NCI-H345 (cell line): Measurements from ENCODE around the gene SLC23A2.
A peak's percentile ranks its signal among the peaks of the same experiment; 100 is the strongest.

Source experiments
- DNase-seq: peaks from one replicate; lab custom pipeline; 2025; lab: John Stamatoyannopoulos, UW

SLC23A2 gene

DNA sequence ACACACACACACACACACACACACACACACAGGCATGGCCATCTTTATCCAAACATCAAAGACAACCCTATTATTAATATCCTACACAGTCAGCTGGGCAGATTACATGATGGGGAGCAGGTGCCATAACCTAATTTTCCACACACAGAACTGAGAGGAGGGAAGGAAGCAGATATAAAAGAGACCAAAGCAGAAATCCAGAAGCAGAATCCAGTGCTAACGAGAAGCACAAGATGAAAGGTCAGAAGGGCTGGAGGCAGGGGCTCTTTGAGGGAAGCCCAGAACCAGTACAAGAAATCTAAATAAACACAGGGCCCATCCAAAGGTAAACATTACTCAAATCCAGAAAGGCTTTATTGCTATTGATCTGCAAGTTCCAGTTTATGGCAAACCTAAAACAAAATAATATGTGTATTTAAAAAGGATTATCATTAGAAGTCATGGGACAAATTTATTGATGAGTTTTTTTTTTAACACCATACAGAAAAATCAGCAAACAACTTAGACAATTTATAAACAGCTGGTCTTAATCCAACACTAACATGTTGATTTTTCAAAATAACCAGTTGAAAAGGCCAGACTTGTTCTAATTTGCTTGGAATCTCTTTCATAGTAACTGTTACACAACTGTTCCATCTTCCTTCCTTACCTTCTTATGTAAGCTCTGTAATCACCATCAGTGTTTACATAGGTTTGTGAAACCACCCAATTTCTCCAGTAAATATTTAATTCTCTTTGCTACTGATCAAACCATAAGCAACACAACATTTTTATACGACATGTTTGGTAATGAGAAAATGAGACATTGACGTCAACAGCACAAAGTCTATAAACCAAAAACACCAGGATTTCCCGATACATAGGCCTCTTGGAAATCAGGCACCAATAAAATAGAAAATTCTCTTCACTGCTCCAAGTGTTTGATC, 34.2 kb downstream of the SLC23A2 start:
- DNase-seq = no peak

DNA sequence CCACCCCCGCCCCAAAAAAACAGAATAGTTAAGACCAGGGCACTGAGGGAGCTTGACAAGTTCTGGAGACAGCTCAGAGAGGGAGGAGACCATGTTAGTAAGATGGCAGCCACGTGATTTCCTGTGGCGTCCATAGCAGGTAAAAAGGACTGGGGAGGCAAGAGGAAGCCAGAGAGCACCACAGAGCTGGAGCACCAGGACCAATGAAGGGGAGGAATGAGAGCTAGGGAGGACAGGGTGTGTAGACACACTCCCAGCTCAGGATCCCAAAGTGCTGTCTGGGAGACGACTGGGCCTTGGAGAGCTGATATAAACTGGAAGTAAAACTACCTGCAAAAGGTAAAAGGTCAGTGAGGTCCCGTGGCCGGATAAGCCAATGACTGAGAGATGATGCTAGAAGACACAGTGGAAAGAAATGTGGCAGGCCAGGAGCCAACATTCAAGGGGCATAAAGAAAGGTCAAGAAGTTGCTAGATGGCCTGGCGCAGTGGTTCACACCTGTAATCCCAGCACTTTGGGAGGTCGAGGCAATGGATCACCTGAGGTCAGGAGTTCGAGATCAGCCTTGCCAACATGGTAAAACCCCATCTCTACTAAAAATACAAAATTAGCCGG, 39.0 kb downstream of the SLC23A2 start:
- no peak for DNase-seq

DNA sequence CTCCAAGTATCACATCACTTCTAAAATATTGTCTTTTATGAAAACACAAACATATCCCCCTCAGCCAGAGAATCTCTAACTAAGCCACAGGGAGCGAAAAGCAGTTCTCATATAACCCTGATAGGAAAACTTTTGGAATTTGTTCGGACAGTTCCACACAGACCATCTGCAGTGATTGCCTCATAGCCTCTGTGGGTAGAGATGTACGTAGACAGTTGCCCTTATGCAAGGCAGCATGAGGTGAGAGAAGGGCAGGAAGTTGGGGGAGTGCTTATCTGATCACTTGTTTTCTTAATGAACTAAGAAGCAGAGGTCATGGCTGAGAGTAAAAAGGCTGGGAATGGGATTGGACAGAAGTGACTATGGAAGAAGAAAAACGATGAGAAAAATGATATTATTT, 39.6 kb downstream of the SLC23A2 start:
- no peak for DNase-seq

DNA sequence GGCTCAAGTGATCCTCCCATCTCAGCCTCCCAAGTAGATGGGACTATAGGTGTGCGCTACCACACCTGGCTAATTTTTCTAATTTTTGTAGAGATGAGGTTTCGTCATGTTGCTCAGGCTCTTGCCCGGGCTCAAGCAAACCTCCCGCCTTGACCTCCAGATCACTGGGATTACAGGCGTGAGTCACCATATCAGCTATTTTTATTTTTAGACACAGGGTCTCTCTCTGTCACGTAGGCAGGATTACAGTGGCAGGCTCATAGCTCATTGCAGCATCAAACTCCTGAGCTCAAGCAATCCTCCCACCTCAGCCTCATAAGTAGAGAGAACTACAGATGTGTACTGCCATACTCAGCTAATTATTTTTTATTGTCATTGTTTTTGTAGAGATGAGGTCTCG, 41.7 kb downstream of the SLC23A2 start:
- DNase-seq = no peak

DNA sequence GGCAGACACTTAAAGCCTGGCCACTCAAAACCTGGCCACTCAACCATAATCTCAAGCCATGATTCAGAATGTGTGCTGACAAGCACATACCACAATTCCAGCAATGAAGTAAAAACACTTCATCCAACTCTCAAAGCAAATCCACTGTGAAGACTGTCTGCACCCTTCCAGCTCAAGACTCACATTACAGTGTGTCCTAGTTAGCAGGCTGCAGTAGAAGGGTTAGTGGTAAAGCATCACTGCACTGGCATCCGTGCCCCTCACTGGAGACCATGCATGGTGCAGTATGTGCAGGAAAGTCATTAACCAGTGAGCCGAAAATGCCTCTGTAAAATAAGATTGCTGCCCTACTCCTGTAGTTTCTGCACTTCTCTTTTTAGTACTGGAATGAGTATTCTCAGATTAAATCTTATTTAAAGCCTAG, 43.4 kb downstream of the SLC23A2 start:
- no peak for DNase-seq

DNA sequence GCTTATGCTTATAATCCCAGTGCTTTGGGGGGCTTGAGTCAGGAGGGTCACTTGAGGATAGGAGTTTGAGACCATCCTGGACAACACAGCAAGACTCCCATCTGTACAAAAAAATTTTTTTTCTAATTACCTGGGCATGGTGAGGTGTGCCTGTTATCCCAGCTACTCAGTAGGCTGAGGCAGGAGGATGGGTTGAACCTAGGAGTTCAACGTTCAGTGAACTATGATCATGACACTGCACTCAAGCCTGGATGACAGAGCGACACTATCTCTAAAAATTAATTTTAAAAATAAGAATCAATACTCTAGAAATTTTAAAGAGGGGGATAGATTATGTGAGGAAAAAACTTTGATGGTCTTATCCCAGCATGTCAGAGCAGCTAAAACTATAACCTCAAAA, 44.1 kb downstream of the SLC23A2 start:
- DNase-seq = no peak

DNA sequence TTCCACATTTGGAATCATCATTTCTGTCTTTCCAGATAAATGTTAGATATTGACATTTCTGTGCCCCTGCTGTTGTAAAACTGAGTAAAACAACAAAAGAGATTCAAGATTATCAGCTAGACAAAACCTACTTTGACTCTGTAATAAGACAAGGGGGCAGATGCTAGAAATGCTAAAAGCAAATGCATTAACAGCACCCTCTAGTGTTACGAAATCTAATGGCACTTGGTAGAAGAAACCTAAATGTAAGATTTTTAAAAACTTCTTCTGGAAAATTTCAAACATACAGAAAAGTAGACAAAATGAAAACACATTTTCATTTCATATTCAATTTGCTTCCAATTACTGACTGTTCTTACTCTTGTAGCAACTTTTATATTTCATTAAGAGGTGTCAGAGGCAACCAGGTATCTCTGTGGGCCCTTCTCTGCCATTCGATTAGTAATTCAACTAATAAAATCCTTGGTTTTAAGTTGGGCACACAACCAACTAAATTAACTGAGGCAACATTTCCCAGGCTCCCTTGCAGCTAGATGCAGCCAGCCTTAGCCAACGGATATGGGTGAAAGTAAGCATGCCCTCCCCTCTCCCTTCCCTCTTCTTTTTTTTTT, 45.0 kb downstream of the SLC23A2 start:
- DNase-seq = peak; percentile 72

DNA sequence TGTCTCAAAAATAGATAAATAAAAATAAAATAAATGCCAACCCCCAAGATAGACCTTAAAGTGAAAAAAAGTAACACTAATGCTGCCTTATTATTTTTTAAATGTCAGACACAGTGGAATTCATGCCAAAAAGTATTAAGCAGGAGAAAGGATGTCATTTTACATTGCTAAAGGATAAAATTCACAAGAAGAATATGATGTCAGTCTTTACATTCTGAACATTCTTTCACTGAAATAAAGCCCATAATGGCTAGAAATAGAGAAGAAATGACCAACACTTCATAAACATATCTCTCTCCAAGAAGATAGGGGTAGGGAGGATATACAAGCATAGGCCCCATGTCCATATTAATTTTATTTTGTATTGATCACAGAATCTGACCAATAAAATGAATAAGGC, 47.4 kb downstream of the SLC23A2 start:
- DNase-seq = no peak

DNA sequence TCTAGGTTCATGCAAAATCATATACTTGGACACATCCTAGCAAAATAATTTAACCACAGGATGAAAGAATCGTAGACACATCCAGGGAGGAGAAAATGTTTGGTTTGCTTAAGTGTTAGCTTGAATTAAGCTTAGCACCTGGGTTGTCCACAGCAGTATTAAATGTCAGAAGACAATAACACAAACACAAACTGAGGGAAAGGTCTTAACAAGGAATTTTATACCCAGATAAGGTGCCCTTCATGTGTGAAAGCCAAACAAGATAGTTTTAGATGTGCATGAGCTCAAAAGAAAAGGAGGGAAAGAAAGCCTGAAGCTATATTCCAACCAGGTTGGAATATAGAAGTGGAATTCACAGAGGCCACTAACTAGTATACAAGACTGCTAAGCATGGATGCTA, 49.1 kb downstream of the SLC23A2 start:
- DNase-seq = no peak

DNA sequence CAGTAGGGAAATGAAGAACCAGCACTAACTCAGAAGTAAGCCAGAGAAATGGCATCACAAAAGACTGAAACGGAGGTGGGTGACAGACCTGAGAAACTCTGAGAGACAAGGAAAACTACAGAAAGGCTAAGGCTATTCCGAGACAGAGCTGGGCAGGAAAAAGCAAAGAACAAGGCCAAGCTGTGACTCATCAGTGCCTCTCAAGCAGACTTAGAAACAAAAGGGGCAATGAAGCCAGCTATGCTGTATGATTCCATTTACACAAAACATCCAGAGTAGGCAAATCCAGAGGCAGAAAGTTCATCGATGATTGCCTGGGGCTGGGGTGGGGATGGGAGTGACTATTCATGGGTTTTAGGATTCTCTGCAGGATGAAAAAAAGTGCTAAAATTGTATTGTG, 50.0 kb downstream of the SLC23A2 start:
- no peak for DNase-seq

DNA sequence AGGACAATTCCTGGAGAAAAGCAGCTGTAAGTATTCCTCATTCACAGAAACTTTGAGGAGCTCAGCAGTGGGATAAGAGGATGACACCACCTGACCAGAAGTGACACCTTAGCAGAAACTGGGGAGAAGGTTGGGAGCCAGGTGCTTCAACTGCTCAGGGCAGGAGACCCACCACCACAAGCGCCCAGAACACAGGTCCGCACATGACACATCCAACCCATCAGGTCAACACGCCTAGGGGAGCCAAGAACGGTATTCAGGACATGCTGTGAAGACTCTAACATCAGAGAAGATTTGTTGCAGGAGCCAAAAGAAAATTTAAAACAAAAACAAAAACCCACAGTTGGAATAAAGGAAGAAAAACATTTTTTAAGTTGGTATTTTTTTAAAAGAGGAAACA, 50.5 kb downstream of the SLC23A2 start:
- DNase-seq = no peak

DNA sequence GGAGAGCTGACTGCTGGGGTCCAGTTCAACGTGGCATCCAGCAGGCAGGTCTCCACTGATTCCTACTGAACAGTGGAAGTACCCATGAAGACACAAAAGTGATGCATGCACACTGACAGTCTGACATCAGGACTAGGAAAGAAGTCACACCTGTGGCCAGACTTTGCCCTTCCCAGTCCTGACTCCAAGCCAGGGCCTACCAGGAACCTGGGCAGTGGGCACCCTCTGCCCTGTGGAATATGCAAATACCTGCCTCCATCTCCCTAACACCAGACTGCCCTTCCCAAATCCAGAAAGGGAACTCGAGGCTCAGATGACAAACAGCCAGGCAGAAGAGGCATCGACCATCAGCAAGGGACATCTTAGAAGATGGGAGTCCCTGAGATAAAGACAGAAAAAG, 50.9 kb downstream of the SLC23A2 start:
- no peak for DNase-seq

DNA sequence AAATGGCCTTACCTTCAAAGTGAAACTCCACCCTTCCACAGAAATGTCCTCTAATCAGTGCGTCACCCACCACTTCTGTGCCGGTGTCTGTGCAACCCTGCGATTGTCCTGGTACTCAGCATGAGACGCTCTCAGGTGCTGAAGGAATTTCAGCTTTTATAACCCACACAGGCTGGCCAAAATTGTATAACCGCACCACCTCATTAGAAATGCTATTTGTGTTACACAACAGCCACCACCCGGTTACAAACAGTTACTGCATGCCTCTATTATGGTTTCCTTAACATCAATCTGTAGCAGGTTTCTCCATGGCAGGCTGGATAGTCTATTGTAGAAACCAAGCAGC, 51.5 kb downstream of the SLC23A2 start:
- no peak for DNase-seq

DNA sequence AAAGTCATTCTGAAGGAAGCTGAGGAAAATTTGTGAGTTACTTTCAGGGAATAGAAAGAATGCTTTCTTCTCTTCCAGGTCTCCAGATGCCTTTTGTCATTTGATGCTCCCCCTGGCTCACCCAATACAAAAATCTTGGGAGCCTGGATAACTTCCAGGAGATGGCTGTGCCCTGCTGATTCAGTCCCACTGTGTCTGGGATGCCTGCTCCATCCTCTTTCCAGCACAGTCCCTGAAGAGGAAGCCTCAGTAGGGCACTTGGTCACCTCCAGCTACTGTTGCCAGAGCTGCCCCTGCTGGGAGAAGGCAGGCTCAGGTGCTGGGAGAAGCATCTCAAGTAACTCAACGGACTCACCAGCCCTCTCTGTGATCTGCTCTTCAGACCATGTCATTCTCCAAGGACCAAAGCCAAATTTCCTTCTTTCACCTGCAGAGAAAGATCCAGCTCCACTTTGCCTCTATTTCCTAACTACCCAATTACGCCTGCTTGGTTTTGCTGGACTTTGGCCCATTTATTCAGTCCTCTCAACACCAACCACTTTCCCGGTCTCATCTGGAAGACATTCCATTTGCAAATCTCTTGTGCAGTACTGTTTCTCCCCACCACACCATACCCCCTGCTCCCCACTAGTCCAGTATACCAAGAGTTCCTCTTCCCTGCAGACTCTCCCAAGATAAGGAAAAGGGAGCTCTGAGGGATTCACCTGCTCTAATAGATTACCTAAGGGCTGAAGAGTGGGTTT, 53.3 kb downstream of the SLC23A2 start:
- DNase-seq = no peak

DNA sequence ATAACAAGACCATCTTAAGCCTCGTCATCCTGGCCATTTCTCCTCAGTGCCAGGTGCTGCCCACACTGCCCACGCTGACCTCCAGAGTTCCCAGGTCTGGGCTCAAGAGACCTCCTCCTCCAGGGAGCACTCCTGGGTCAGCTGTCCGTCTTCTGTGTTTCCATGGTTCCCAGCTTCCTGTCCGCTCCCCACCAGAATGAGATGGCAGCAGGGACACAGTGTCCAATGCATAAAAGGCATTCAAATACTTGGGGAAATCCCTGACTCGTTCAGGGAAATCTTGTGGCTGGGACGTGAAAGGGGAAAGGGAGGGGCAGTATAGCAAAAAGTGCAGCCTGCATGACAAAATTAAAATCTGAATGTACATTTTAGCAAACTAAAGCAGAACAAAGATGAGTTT, 54.3 kb downstream of the SLC23A2 start:
- DNase-seq = no peak

DNA sequence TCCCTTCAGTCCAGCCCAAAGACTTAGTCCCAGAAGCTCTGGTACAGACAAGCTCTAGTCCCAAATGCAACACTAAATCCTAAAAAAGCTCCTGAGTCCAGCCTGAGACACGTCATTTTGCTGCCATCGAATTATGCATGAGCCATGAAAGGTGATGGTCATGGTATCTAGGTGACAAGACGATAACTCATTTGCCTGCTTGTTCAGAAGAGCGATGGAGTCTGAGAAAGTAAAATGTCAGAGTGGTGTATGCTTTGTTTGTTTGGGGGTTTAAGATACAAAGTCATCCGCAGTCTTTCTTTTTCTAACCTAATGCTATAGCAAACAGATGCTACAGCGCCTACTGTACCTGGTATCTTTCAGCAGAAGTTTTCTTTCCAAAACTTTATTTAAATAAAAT, 54.7 kb downstream of the SLC23A2 start:
- no peak for DNase-seq

DNA sequence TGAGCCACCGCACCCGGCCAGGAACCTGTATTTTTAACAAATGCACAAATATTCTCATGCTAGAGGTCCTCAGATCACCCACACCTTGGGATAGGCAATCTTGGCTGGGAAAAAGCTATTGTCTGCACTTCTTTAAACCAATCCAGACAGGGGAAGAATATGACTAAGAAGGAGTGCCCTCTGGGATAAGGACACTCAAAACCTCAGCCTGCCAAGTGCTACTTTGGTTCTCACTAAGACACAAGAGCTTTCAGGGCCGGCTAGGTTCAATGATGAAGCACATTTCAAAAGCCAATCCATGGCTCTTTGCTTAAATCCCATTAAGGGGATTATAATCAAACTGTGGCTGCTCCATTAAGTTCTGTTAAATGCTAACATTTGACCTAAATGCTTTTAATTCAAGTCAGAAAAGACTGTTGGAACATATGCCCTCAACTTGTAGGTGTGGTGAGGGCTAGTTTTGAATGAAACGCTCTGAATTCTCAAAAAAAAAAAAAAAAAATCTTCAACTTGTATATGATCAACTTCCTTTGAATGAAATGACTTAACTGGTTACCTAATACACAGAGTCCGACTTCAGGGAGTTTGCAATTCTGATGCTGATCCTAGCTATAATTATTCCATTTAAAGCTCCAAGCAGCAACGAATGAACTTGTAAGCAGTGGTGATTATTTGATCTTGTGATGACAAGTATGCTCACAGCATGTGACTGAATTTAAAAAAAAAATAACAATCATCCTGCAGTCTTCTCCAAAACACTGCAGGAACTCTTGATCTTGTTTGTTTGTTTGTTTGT, 56.6 kb downstream of the SLC23A2 start:
- no peak for DNase-seq

DNA sequence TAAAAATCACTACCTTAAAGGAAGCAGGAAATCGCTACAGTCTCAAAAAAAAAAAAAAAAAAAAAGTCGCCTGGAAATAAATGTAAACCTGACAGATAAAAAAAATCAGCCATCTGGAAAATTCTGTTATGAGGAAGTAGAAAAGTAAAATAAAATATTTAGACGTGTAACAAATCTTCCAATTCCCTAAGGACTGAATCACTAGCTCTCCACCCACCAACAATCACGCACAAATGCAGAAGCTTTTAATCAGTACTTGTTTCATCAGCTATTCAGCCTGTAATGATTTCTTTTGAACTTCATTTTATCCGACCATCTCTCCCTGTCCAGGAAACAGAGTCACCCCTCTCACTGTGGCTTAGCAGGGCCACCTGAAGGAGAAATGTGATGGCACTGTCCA, 59.0 kb downstream of the SLC23A2 start:
- DNase-seq = no peak

DNA sequence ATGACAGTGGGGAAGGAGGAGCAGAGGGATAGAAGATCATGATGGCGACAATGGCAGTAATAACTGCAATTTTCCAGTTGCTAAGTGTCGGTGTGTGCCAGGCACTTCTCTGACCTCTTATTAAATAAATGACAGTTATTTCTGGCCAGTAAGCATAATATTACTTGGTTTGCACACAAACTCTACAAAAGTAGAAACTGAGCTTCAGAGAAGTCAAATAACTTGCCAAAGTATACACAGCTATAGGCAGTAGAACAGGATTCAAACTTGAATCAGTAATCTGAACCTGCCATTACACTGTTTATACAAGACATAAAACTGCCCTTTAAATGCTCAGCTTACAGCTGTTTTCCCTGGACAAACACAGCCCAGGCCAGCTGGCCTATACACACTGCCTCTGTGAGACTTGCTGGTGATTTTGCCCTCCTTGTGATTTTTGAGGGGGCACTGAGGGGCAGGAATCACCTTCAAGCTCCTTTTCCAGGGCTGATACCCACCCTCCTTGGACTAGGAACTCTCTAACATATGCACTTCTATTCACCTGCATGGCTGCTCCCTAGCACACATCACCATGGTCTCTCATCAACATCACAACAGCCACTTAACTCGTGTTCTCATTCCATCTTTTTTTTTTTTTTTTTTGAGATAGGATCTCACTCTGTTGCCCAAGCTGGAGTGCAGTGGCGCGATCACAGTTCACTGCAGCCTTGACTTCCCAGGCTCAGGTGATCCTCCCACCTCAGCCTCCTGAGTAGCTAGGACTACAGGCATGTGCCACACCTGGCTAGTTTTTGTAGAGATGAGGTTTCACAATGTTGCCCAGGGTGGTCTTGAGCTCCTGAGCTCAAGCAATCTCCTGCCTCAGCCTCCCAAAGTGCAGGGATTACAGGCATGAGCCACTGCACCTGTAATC, 63.6 kb downstream of the SLC23A2 start:
- DNase-seq = peak; percentile 48

DNA sequence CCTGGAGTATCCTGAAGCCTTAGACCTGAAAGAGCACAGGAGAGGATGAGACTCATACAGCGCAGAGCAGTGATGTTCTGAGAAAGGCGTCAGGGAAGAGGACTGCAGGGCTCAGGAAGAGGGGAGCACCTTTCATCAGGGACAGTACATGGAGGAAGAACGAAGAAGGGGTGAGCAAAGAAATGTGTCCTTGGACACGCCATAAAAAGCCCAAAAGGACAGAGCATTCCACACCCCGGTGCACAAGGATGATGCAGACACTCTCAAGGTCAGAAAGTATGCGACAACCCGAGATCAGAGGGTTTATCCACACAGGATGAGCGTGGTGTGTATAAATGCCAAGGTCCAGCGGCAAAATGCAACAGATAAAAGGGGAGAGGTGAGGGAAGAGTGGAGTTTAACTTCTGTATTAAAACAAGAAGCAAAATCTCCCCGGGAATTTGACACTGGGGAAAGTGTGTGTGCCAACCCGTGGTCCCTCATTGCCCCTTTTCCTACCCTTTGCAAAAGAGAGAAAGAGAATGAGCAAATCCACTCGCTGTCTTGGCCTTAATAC, 64.4 kb downstream of the SLC23A2 start:
- no peak for DNase-seq
